Embryonic facial prominence (tissue), 1 donor: ENCODE measurements around the gene RAC2.

Experiments used
- DNase-seq: peaks from one replicate; pipeline ENCODE4 v3.0.0-alpha.2; 2016; ENCODE audit errors: extremely low spot score

RAC2 gene

GRCh38 chr22:37244114-37244921 is at the start of gene RAC2:
Gene RAC2 (minus strand): TSS chr22:37244269. CDS start chr22:37244148, 121 bp downstream.
- no peak for DNase-seq

GRCh38 chr22:37293172-37293571 is 49.1 kb upstream of the RAC2 start:
- no peak for DNase-seq

DNA sequence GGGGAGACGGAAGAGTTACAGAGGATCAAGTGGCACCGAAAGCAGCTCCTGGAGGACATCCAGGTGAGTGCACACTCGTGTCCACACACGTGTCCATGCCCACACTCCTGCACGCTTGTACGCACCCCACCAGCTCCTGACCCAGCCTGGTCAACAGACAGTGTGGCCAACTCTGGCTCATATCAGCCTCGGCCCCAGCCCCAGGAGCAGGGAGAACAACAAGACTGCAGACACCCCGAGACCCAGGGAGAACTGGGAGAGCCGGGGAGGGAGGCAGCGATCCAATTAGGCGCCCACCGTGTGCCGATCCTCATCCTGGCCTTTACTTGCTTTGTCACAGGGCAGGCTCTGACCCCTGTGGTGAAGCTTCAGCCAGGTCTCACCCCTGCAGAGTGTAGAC is 48.6 kb upstream of the RAC2 start:
- no peak for DNase-seq

DNA sequence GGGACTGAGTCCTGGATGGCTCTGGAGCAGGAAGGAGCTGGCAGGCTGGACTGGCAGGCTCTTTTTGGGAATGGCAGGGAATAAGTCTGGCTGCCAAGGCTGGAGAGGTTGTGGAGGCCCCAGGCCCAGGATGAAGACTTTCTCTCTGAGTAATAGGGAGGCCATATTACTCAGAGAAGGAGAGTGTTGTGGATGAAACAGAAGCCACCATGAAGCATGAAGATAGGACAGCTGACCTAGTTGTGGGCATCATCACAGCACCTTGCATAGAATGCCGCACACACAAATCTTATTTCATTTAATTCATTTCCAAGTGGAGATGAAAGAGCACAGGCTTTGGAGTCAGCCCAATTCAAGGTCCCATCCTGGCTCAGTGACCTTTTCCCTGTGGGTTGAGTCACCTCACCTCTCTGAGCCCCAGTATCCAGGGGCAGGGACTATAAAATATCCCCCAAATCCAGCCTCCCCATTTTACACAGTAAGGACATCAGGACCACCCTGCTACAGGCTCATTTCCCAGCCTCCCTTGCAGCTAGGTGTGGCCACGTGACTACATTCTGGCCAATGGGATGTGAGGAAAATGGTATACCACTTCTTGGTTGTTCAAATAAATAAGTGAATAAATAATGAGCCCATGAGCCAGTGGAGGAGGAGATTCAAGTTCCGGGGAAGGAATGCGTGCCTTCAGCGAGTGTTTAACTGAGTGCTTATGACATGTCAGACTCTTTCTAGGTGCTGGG is 47.7 kb upstream of the RAC2 start:
- no peak for DNase-seq

- no peak for DNase-seq
Observed at GRCh38 chr22:37290737-37291136, 46.7 kb upstream of the RAC2 start.

- no peak for DNase-seq
Observed at GRCh38 chr22:37289156-37289735, 45.2 kb upstream of the RAC2 start.

DNA sequence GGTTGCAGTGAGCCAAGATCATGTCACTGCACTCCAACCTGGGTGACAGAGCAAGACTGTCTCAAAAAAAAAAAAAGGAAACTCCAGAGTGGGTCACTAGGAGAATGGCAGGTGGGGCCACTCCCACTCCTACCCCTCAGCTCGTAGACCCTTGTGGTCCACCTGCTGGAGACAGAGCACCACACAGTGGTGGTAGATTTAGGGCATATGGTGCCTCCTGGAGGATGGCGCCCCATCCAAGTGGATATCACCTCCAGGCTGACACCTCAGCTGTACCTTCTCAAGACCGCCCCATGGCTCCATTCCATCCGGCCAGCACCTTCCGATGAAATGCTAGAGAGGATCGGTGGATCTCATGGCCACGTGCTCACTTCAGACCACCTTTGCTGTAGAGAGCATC is 44.5 kb upstream of the RAC2 start:
- no peak for DNase-seq

DNA sequence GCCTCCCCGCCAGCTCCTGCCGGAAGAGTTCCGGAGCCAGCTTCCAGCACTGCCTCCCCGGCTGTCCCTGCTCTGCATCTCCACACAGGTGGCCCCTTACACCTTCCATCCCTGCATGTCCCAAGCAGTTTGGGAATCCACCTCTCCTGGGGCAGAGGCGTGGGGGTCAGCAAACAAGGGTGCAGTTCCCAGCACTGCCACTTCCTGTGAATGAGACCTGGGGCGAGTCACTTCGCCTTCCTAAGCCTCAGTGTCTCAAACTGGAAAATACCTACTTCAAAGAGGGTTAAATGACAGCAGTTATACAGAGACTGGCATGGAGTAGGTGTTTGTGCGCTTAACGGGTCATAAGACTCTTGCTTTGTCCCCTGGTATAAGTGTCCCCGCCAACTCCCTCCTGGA is 43.5 kb upstream of the RAC2 start:
- no peak for DNase-seq

DNA sequence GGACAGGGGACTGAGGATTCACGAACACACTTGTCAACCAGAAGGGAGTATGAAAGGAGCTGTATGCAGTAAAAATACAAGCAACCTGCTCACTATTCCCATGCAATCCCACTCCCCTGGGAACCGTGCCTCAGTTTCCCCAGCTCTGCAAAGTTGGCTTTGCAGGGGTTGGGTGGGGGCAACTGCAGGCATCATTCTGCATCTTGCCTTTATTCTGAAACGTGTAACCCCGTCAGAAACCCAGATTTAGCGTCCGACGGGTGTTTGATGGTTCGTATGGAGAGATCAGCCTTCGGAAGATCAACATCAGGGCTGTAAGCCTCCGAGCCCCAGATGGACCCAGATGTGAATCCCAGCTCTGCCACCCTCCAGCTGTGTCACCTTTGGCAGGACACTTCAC is 41.9 kb upstream of the RAC2 start:
- DNase-seq = no peak

DNA sequence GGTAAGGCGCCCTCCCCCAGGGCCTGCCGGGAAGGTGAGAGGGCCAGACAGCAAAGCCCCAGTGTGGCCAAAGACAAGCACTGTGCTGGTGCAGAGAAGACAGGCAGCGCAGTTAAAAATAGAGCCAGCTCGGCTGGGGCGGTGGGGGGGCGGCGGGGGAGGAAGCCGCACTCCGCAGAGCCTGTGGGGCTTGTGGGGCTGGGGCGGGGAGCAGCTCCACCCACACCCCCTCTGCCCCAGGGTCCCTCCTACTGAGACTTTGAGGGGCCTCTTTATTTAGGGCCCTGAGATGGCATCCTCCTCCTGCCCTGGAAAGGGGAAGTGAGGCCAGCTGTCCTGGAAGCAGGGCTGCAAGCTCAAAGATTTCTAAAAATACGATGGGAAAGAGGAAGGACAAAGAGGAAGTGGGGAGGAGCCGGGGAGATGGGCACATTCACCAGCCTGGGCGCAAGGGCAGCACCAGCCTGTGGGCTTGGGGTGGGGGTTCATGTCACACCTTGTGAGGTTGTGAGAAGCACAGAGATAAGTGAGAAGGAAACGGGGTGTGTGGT is 40.8 kb upstream of the RAC2 start:
- DNase-seq = no peak

- DNase-seq = no peak
Observed at GRCh38 chr22:37284126-37284804, 40.2 kb upstream of the RAC2 start.

- no peak for DNase-seq
Observed at GRCh38 chr22:37283393-37283937, 39.4 kb upstream of the RAC2 start.

- no peak for DNase-seq
Observed at GRCh38 chr22:37282385-37282677, 38.3 kb upstream of the RAC2 start, which contains the start of gene CYTH4. Gene CYTH4 (plus strand): TSS chr22:37282508. CDS start chr22:37282570, 62 bp downstream.

- no peak for DNase-seq
Observed at GRCh38 chr22:37281646-37282384, 37.7 kb upstream of the RAC2 start.

DNA sequence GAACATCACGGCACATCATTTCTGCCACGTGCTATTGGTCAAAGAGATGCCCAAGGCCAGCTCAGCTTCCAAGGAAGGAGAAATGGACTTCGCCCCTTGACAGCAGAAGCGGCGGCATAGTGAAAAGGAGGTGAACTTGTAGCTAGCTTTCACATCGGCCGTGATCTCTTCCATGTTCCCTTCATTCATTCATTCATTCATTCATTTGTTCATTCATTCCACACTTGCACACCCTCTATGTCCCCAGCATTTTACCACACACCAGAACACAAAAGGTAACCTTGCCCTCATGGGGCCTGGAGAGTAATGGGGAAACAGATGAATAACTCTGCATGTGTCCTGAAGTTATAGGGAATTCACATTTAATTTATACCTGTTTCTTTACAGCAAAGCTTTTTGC is 37.1 kb upstream of the RAC2 start:
- DNase-seq = no peak

GRCh38 chr22:37280718-37281117 is 36.6 kb upstream of the RAC2 start:
- no peak for DNase-seq

DNA sequence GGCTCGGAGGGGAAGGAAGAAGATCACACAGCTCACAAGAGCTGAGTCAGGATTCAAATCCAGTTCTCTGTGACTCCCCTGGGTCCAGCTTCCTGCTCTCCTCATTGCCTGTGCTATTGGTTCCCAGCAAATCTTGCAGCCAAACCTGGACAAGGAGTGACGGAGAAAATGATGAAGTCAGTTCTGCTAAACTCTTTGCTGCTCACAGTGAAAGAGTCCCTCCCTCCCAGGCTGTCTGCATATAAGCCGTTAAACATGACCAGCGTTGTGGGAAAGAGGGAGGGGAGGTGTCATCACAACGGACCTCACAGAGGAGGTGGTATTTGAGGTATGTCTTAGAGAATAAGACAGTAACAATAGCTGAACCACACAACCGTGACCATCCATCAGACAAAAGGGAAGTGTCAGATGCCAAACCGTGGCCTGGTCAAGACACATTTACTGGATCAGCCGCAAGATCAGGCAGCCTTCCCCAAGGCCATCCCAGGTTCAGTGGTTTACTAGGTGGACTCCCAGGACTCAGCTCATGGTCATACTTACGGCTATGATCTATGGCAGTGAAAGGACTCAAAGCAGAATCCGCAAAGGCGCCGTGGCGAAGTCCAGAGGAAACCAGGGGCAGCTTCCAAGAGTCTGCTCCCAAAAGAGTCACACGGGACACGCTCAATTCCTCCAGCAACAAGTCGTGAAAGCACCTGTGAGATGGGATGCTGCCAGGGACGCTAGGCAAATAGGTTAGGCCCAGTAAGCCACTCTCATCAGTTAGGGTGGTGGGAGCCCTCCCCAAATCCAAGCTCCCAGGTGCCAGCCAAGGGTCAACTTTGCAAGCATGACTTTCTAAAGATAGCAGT is 35.5 kb upstream of the RAC2 start:
- no peak for DNase-seq

- DNase-seq = no peak
Observed at GRCh38 chr22:37278261-37278660, 34.2 kb upstream of the RAC2 start.

DNA sequence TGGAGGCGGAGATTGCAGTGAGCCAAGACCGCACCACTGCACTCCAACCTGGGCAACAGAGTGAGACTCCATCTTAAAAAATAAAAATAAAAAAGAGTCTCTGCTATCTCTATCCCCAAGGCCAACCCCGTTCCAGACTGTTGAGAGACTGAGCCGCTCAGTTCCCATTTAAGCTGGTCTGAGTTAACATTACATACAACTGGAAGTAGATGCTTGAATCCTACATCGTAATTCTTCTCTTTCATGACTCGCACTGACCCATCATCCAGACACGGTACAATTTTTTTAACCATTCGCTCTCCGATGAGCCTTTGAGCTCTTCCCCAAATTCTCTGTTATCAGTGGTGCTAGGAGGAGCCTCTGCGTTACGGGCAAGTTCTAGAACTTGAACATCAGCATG is 33.3 kb upstream of the RAC2 start:
- no peak for DNase-seq

- no peak for DNase-seq
Observed at GRCh38 chr22:37276776-37277175, 32.7 kb upstream of the RAC2 start.
